Stimulated activated naive B cell treated with anti-CD40 and anti-IgM and Interleukin-4, amounts not matched to agents 10 μg/mL and 1 μg/mL and 100 μg/mL, for 72 hours (primary cell): Measurements from ENCODE around the gene THYN1.

Experiments used
- ATAC-seq, 2 donors: fragments of 150-1000 bp; cut with Tn5 transposase; replicated peaks; 2 replicates each; pipeline ENCODE4 v1.10.0; 2021; ENCODE audit warnings: moderate library complexity in 1 of 2
- DNase-seq: peaks from one replicate; pipeline ENCODE4 v3.0.0; 2021
- H3K27ac Mint-ChIP-seq: one replicate; pipeline ENCODE4 v1.8.0; 2022; ENCODE audit warnings: mild to moderate bottlenecking, mixed read lengths
- H3K27me3 Mint-ChIP-seq, 2 donors: one replicate each; pipeline ENCODE4 v1.8.0; 2022; ENCODE audit warnings: mixed read lengths in 2 of 2
- H3K36me3 Mint-ChIP-seq, 2 donors: one replicate each; pipeline ENCODE4 v1.8.0; 2022; ENCODE audit warnings: mixed read lengths in 2 of 2, mild to moderate bottlenecking in 1 of 2
- H3K4me1 Mint-ChIP-seq, 2 donors: one replicate each; pipeline ENCODE4 v1.8.0; 2022; ENCODE audit warnings: mixed read lengths in 2 of 2, mild to moderate bottlenecking in 1 of 2
- H3K4me3 Mint-ChIP-seq, 2 donors: one replicate each; pipeline ENCODE4 v1.8.0; 2022; ENCODE audit warnings: mild to moderate bottlenecking in 2 of 2, mixed read lengths in 2 of 2, moderate library complexity in 1 of 2
- H3K9me3 Mint-ChIP-seq, 2 donors: one replicate each; pipeline ENCODE4 v1.8.0; 2022; ENCODE audit warnings: mixed read lengths in 2 of 2, mild to moderate bottlenecking in 1 of 2

Gene THYN1

GRCh38 chr11:134230339-134230738, 22.8 kb downstream of the THYN1 start:
- Mint-ChIP-seq H3K27me3 (peaks cover 36 to 37% of the 10 kb centered on the region in 2 donors), H3K27ac (peak overlapping the region; percentile 84), H3K36me3 (peaks cover 10 to 14% of the 10 kb centered on the region in 2 donors), H3K4me3 (no peak overlapping the region), H3K9me3 (no peaks in the 10 kb centered on the region), H3K4me1 (peaks cover 37 to 76% of the 10 kb centered on the region in 2 donors)
- ATAC-seq (peak; percentile 9 to 19), DNase-seq (no peak)

- no peak for DNase-seq
Observed at GRCh38 chr11:134229126-134229790, 23.9 kb downstream of the THYN1 start.

GRCh38 chr11:134228625-134229024, 24.5 kb downstream of the THYN1 start:
- peak; percentile 64 for ATAC-seq
- peaks cover 7 to 9% of the 10 kb centered on the region in 2 donors for H3K36me3 Mint-ChIP-seq
- no peaks in the 10 kb centered on the region for H3K9me3 Mint-ChIP-seq
- H3K4me1 Mint-ChIP-seq: peaks cover 39 to 81% of the 10 kb centered on the region in 2 donors
- H3K4me3 Mint-ChIP-seq: no peak overlapping the region
- H3K27me3 Mint-ChIP-seq: peaks cover 37% of the 10 kb centered on the region in 2 donors
- DNase-seq: peak; percentile 44
- H3K27ac Mint-ChIP-seq: no peak overlapping the region

More at GRCh38 chr11:134229126-134229790, 23.9 kb downstream of the THYN1 start:
- no peak overlapping the region for H3K27ac Mint-ChIP-seq
- ATAC-seq: no peak
- no peak overlapping the region for H3K4me3 Mint-ChIP-seq
- H3K4me1 Mint-ChIP-seq: peaks cover 39 to 81% of the 10 kb centered on the region in 2 donors
- peaks cover 37% of the 10 kb centered on the region in 2 donors for H3K27me3 Mint-ChIP-seq
- H3K9me3 Mint-ChIP-seq: no peaks in the 10 kb centered on the region
- peaks cover 7% of the 10 kb centered on the region in 2 donors for H3K36me3 Mint-ChIP-seq

- no peak for DNase-seq
- no peak for ATAC-seq
- Mint-ChIP-seq H3K27me3 (peaks cover 32 to 37% of the 10 kb centered on the region in 2 donors), H3K9me3 (no peaks in the 10 kb centered on the region), H3K4me1 (peaks cover 45 to 85% of the 10 kb centered on the region in 2 donors), H3K4me3 (no peak overlapping the region), H3K36me3 (peaks cover 4 to 9% of the 10 kb centered on the region in 2 donors), H3K27ac (no peak overlapping the region)
Observed at GRCh38 chr11:134226806-134227325, 26.3 kb downstream of the THYN1 start.

- H3K9me3 Mint-ChIP-seq: no peaks in the 10 kb centered on the region
- H3K27ac Mint-ChIP-seq: peak overlapping the region; percentile 89
- ATAC-seq (peak; percentile 6 to 14), DNase-seq (no peak)
- peak overlapping the region; percentile 81 to 93 for H3K4me3 Mint-ChIP-seq
- peaks cover 8 to 15% of the 10 kb centered on the region in 2 donors for H3K36me3 Mint-ChIP-seq
- peaks cover 22 to 28% of the 10 kb centered on the region in 2 donors for H3K27me3 Mint-ChIP-seq
- peaks cover 37 to 67% of the 10 kb centered on the region in 2 donors for H3K4me1 Mint-ChIP-seq
Observed at GRCh38 chr11:134224710-134225664, 28.2 kb downstream of the THYN1 start.

- H3K27me3 Mint-ChIP-seq: peaks cover 14 to 23% of the 10 kb centered on the region in 2 donors
- H3K27ac Mint-ChIP-seq: peak within 1 kb of the TSS; percentile 99
- no peaks in the 10 kb centered on the region for H3K9me3 Mint-ChIP-seq
- ATAC-seq (peak; percentile 82 to 85), DNase-seq (peak; percentile 93)
- H3K4me1 Mint-ChIP-seq: peaks cover 28 to 58% of the 10 kb centered on the region in 2 donors
- H3K36me3 Mint-ChIP-seq: peaks cover 11 to 19% of the 10 kb centered on the region in 2 donors
- H3K4me3 Mint-ChIP-seq: peak within 1 kb of the TSS; percentile 81 to 93
Observed at GRCh38 chr11:134223836-134224709, 29.1 kb downstream of the THYN1 start, which contains the start of the genes NCAPD3 and VPS26B. TSS of gene NCAPD3 (minus strand) at chr11:134223967. CDS start at chr11:134223926, 41 bp downstream. TSS of gene VPS26B (plus strand) at chr11:134224671. CDS start at chr11:134225123, 452 bp downstream.

- DNase-seq (no peak), ATAC-seq (no peak)
- H3K4me1 Mint-ChIP-seq: peaks cover 25 to 55% of the 10 kb centered on the region in 2 donors
- peaks cover 21 to 29% of the 10 kb centered on the region in 2 donors for H3K36me3 Mint-ChIP-seq
- H3K4me3 Mint-ChIP-seq: peak overlapping the region; percentile 81 to 91
- no peaks in the 10 kb centered on the region for H3K9me3 Mint-ChIP-seq
- peak overlapping the region; percentile 94 for H3K27ac Mint-ChIP-seq
- H3K27me3 Mint-ChIP-seq: peaks cover 14 to 23% of the 10 kb centered on the region in 2 donors
Observed at GRCh38 chr11:134223121-134223520, 30.0 kb downstream of the THYN1 start.

GRCh38 chr11:134216816-134217215, 36.3 kb downstream of the THYN1 start:
- Mint-ChIP-seq H3K9me3 (no peaks in the 10 kb centered on the region), H3K4me1 (peaks cover under 1 to 14% of the 10 kb centered on the region in 2 donors), H3K36me3 (peaks cover 32 to 42% of the 10 kb centered on the region in 2 donors), H3K27me3 (no peaks in the 10 kb centered on the region), H3K27ac (no peak overlapping the region), H3K4me3 (no peak overlapping the region)
- no peak for ATAC-seq
- DNase-seq: no peak

GRCh38 chr11:134215836-134216235, 37.3 kb downstream of the THYN1 start:
- DNase-seq (no peak), ATAC-seq (no peak)
- Mint-ChIP-seq H3K4me3 (no peak overlapping the region), H3K27ac (no peak overlapping the region), H3K9me3 (no peaks in the 10 kb centered on the region), H3K27me3 (no peaks in the 10 kb centered on the region), H3K36me3 (peaks cover 38 to 50% of the 10 kb centered on the region in 2 donors), H3K4me1 (peaks cover 4 to 19% of the 10 kb centered on the region in 2 donors)

GRCh38 chr11:134207538-134208239, 45.5 kb downstream of the THYN1 start:
- Mint-ChIP-seq H3K27me3 (no peaks in the 10 kb centered on the region), H3K27ac (no peak overlapping the region), H3K9me3 (no peaks in the 10 kb centered on the region), H3K36me3 (peaks cover 31 to 65% of the 10 kb centered on the region in 2 donors), H3K4me3 (no peak overlapping the region), H3K4me1 (peaks cover 4 to 6% of the 10 kb centered on the region in 2 donors)
- ATAC-seq (peak in 1 of 2 donors; percentile 33), DNase-seq (peak; percentile 35)

GRCh38 chr11:134206185-134206584, 47.0 kb downstream of the THYN1 start:
- Mint-ChIP-seq H3K4me1 (no peaks in the 10 kb centered on the region), H3K36me3 (peaks cover 26 to 68% of the 10 kb centered on the region in 2 donors)
- no peak for ATAC-seq

GRCh38 chr11:134205729-134206128, 47.4 kb downstream of the THYN1 start:
- no peak for DNase-seq
- H3K4me1 Mint-ChIP-seq: no peaks in the 10 kb centered on the region
- no peak for ATAC-seq
- no peaks in the 10 kb centered on the region for H3K27me3 Mint-ChIP-seq
- peaks cover 28 to 69% of the 10 kb centered on the region in 2 donors for H3K36me3 Mint-ChIP-seq
- no peaks in the 10 kb centered on the region for H3K9me3 Mint-ChIP-seq
- no peak overlapping the region for H3K4me3 Mint-ChIP-seq
- H3K27ac Mint-ChIP-seq: no peak overlapping the region

More at GRCh38 chr11:134206185-134206584, 47.0 kb downstream of the THYN1 start:
- no peak for DNase-seq
- H3K27ac Mint-ChIP-seq: no peak overlapping the region
- no peaks in the 10 kb centered on the region for H3K9me3 Mint-ChIP-seq
- H3K4me3 Mint-ChIP-seq: no peak overlapping the region
- H3K27me3 Mint-ChIP-seq: no peaks in the 10 kb centered on the region

- no peak overlapping the region for H3K27ac Mint-ChIP-seq
- no peak for ATAC-seq
- DNase-seq: no peak
- H3K27me3 Mint-ChIP-seq: no peaks in the 10 kb centered on the region
- H3K9me3 Mint-ChIP-seq: no peaks in the 10 kb centered on the region
- no peaks in the 10 kb centered on the region for H3K4me1 Mint-ChIP-seq
- peaks cover 44 to 79% of the 10 kb centered on the region in 2 donors for H3K36me3 Mint-ChIP-seq
- no peak overlapping the region for H3K4me3 Mint-ChIP-seq
Observed at GRCh38 chr11:134202661-134203060, 50.5 kb downstream of the THYN1 start.
